ENCODE results near the gene GPR3.

The GPR3 gene

GRCh38 chr1:27388337-27389005 lies 4.0 kb upstream of the GPR3 start:
- no peak for DNase-seq (ENCODE audit: low read depth)
- H3K4me3 ChIP-seq (ENCODE audit: control insufficient read depth, low read depth, low read length), result no peak overlapping the region
- TF ChIP-seq CTCF (conservative IDR thresholded peaks at IDR 0.05; ENCODE audit: control insufficient read depth, insufficient read depth, low read depth, low read length), result peak; percentile 88

GRCh38 chr1:27391511-27392095 lies 819 bp upstream of the GPR3 start:
- peak; percentile 59 for DNase-seq (ENCODE audit: low read depth)
- H3K4me3 ChIP-seq (ENCODE audit: control insufficient read depth, low read depth, low read length), result peak overlapping the region; percentile 48
- no peak for TF ChIP-seq CTCF (conservative IDR thresholded peaks at IDR 0.05; ENCODE audit: control insufficient read depth, insufficient read depth, low read depth, low read length)

- DNase-seq (ENCODE audit: low read depth), result no peak
- peak overlapping the region; percentile 81 for H3K4me3 ChIP-seq (ENCODE audit: control insufficient read depth, low read depth, low read length)
- TF ChIP-seq CTCF (conservative IDR thresholded peaks at IDR 0.05; ENCODE audit: control insufficient read depth, insufficient read depth, low read depth, low read length), result peak; percentile 34
Observed at GRCh38 chr1:27392778-27393635, 585 bp downstream of the GPR3 start.

- DNase-seq (ENCODE audit: low read depth), result no peak
- H3K4me3 ChIP-seq (ENCODE audit: control insufficient read depth, low read depth, low read length), result no peak overlapping the region
- TF ChIP-seq CTCF (conservative IDR thresholded peaks at IDR 0.05; ENCODE audit: control insufficient read depth, insufficient read depth, low read depth, low read length), result no peak
Observed at GRCh38 chr1:27393641-27394281, 1.3 kb downstream of the GPR3 start.

- no peak for TF ChIP-seq CTCF (conservative IDR thresholded peaks at IDR 0.05; ENCODE audit: control insufficient read depth, insufficient read depth, low read depth, low read length)
- no peak for DNase-seq (ENCODE audit: low read depth)
- no peak overlapping the region for H3K4me3 ChIP-seq (ENCODE audit: control insufficient read depth, low read depth, low read length)
Observed at GRCh38 chr1:27394282-27394658, 1.8 kb downstream of the GPR3 start.

GRCh38 chr1:27394925-27395324 lies 2.5 kb downstream of the GPR3 start:
- no peak for DNase-seq (ENCODE audit: low read depth)
- no peak for TF ChIP-seq CTCF (conservative IDR thresholded peaks at IDR 0.05; ENCODE audit: control insufficient read depth, insufficient read depth, low read depth, low read length)
- no peak overlapping the region for H3K4me3 ChIP-seq (ENCODE audit: control insufficient read depth, low read depth, low read length)

All from fibroblast of mammary gland (primary cell).